ENCODE measurements around the gene CPED1.

GRCh38 chr7:120985839-120986238 lies 2.7 kb upstream of the CPED1 start:
- TF ChIP-seq CTCF (IDR thresholded peaks at IDR 0.05): no peak
- no peak for TF ChIP-seq ATF3 (CRISPR knock-in tag; conservative IDR thresholded peaks at IDR 0.05)
- no peak for TF ChIP-seq TCF7 (CRISPR knock-in tag; IDR thresholded peaks at IDR 0.05; ENCODE audit: low read depth)
- no peak for TF ChIP-seq ETV6 (CRISPR knock-in tag; IDR thresholded peaks at IDR 0.05)
- no peak for TF ChIP-seq SP1 (CRISPR knock-in tag; conservative IDR thresholded peaks at IDR 0.05)
- no peak for TF ChIP-seq USF2 (CRISPR knock-in tag; IDR thresholded peaks at IDR 0.05)
- TF ChIP-seq FOXJ3 (CRISPR knock-in tag; IDR thresholded peaks at IDR 0.05; ENCODE audit: borderline replicate concordance): no peak
- TF ChIP-seq NR2C2 (CRISPR knock-in tag; IDR thresholded peaks at IDR 0.05): no peak
- no peak for TF ChIP-seq CREM (CRISPR knock-in tag; IDR thresholded peaks at IDR 0.05)
- TF ChIP-seq PRDM15 (CRISPR knock-in tag; IDR thresholded peaks at IDR 0.05): no peak
- no peak for TF ChIP-seq STAT6 (CRISPR knock-in tag; conservative IDR thresholded peaks at IDR 0.05; ENCODE audit: low read depth)
- TF ChIP-seq PRRX2 (CRISPR knock-in tag; IDR thresholded peaks at IDR 0.05): no peak
- no peak for TF ChIP-seq NR3C1 (CRISPR knock-in tag; conservative IDR thresholded peaks at IDR 0.05; ENCODE audit: low read depth)

Measured in WTC11 (cell line).